Hepatocyte (in vitro differentiated cells): ENCODE results near the gene ARHGAP15. TPM values are rescaled to one million over a fixed set of nuclear protein-coding genes. Genes with fewer than 3 reads are reported as not detected.

ENCODE experiments used
- DNase-seq: peaks from one replicate; pipeline ENCODE4 v3.0.0-alpha.2; 2016; ENCODE audit warnings: low spot score
- H2AFZ ChIP-seq: fragments of 200-600 bp; sonication (generic); 2 replicates; pipeline ENCODE4 v1.6.0; 2016; ENCODE audit warnings: antibody characterized with exemption, mild to moderate bottlenecking
- H3K27ac ChIP-seq: fragments of 200-600 bp; sonication (generic); 2 replicates; pipeline ENCODE4 v1.5.1; 2016; ENCODE audit warnings: mild to moderate bottlenecking
- H3K27me3 ChIP-seq: fragments of 200-600 bp; sonication (generic); 2 replicates; pipeline ENCODE4 v1.6.1; 2016
- H3K36me3 ChIP-seq: fragments of 200-600 bp; sonication (generic); replicated peaks from 2 replicates; pipeline ENCODE4 v1.5.1; 2016; ENCODE audit warnings: low read depth; ENCODE audit not compliant: insufficient read depth
- H3K4me1 ChIP-seq: fragments of 200-600 bp; sonication (generic); 2 replicates; pipeline ENCODE4 v1.5.1; 2016; ENCODE audit warnings: mild to moderate bottlenecking, moderate library complexity; ENCODE audit not compliant: insufficient read depth
- H3K4me2 ChIP-seq: fragments of 200-600 bp; sonication (generic); 2 replicates; pipeline ENCODE4 v1.6.0; 2016
- H3K4me3 ChIP-seq: fragments of 200-600 bp; sonication (generic); 2 replicates; pipeline ENCODE4 v1.5.1; 2016; ENCODE audit warnings: mild to moderate bottlenecking
- H3K79me2 ChIP-seq: fragments of 200-600 bp; sonication (generic); 2 replicates; pipeline ENCODE4 v1.6.0; 2017; ENCODE audit warnings: mild to moderate bottlenecking
- H3K9me2 ChIP-seq: fragments of 200-600 bp; sonication (generic); replicated peaks from 2 replicates; pipeline ENCODE4 v1.6.0; 2017; ENCODE audit warnings: mild to moderate bottlenecking; ENCODE audit not compliant: insufficient read depth
- H3K9me3 ChIP-seq: fragments of 200-600 bp; sonication (generic); 2 replicates; pipeline ENCODE4 v1.5.1; 2016; ENCODE audit warnings: low read depth, mild to moderate bottlenecking
- H4K20me1 ChIP-seq: fragments of 200-600 bp; sonication (generic); 2 replicates; pipeline ENCODE4 v1.6.0; 2016; ENCODE audit warnings: mild to moderate bottlenecking; ENCODE audit not compliant: insufficient read depth, poor library complexity, severe bottlenecking
- EZH2 ChIP-seq: fragments of 200-600 bp; sonication (generic); IDR thresholded peaks from 2 replicates; pipeline ENCODE4 v1.6.1; 2016; ENCODE audit warnings: antibody characterized with exemption, mild to moderate bottlenecking, borderline replicate concordance
- EZH2phosphoT487 ChIP-seq: fragments of 200-600 bp; sonication (generic); IDR thresholded peaks from one replicate; pipeline ENCODE4 v1.6.1; 2018; ENCODE audit warnings: antibody characterized with exemption, mild to moderate bottlenecking, low read depth, moderate library complexity; ENCODE audit not compliant: unreplicated experiment, severe bottlenecking
- WGBS: methylation state at CpG from one replicate; pipeline ENCODE4 v1.1.6; 2016; ENCODE audit warnings: low lambda C conversion rate; ENCODE audit errors: missing lambda C conversion rate; 5-methylcytosine and 5-hydroxymethylcytosine counted together
- polyA plus RNA-seq: library from polyadenylated mRNA; unstranded; fragments of >200 nt; fragmentation: Nextera tagmentation; extraction: Ambion mirVana; gene quantifications from 2 replicates; pipeline ENCODE4 v1.2.1, GENCODE V29; 2016
- total RNA-seq: library from RNA; depleted of rRNA; stranded (reverse); fragments of >200 nt; gene quantifications from 2 replicates; pipeline ENCODE4 v1.2.3, GENCODE V29; 2014
- TF ChIP-seq, protein P1 (sequence below): fragments of 200-600 bp; sonication (generic); IDR thresholded peaks from 2 replicates; pipeline ENCODE4 v1.5.1; 2016; ENCODE audit warnings: antibody characterized with exemption, mild to moderate bottlenecking; ENCODE audit not compliant: poor library complexity

Gene ARHGAP15
- total and polyA plus RNA-seq, 2 experiments from 2014 or later = 0.17 TPM; not detected in 1

DNA sequence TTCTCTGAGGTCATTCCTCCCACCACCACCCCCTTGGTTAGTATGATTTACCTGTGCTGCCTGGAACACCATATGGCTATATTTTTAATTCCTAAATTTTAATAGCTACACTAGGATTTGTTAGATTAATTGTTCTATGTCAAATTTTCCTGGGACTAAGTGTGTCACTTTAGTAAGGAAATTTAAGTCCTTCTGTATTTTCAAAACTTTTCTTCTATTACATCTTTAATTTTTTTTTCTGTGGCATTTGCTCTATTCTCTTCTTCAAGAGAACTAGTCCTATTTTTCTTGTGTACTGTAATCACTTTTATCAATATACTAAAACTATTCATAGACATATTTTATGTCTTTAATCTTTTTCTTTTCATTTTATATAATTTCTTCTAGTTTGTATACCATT, 456.9 kb downstream of the ARHGAP15 start:
- DNase-seq = no peak
- Histone ChIP-seq H3K79me2 (no peaks in the 10 kb centered on the region), H3K36me3 (no peaks in the 10 kb centered on the region), H3K27ac (no peak overlapping the region), H3K9me3 (no peaks in the 10 kb centered on the region), H3K4me2 (no peak overlapping the region), H4K20me1 (no peaks in the 10 kb centered on the region), H3K9me2 (no peaks in the 10 kb centered on the region), H3K4me3 (no peak overlapping the region), H2AFZ (no peak overlapping the region), H3K4me1 (no peaks in the 10 kb centered on the region), H3K27me3 (no peaks in the 10 kb centered on the region)
- TF ChIP-seq, protein P1, sequence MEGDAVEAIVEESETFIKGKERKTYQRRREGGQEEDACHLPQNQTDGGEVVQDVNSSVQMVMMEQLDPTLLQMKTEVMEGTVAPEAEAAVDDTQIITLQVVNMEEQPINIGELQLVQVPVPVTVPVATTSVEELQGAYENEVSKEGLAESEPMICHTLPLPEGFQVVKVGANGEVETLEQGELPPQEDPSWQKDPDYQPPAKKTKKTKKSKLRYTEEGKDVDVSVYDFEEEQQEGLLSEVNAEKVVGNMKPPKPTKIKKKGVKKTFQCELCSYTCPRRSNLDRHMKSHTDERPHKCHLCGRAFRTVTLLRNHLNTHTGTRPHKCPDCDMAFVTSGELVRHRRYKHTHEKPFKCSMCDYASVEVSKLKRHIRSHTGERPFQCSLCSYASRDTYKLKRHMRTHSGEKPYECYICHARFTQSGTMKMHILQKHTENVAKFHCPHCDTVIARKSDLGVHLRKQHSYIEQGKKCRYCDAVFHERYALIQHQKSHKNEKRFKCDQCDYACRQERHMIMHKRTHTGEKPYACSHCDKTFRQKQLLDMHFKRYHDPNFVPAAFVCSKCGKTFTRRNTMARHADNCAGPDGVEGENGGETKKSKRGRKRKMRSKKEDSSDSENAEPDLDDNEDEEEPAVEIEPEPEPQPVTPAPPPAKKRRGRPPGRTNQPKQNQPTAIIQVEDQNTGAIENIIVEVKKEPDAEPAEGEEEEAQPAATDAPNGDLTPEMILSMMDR = no peak
- TF ChIP-seq EZH2phosphoT487 (no peak), EZH2 (no peak)

DNA sequence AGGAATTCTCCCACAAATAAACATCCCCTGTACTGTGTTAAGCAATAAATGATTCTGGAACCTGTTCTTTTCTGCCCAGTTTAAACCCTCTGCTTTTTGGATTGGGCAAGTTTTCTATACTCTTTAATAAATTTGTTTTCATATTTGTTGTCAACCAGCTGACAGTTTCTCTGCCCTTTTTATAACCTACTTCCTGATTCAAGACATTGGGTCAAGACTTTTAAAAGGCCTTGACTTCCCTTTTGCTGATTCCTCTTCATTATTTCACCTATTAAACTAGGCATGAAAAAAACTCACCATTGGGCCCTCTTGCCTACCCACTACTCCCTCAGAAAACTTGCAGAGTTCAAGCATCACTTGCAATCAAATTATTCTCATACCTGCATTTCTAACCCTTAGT, 459.5 kb downstream of the ARHGAP15 start:
- TF ChIP-seq, protein P1 = no peak
- TF ChIP-seq EZH2phosphoT487 = no peak
- TF ChIP-seq EZH2 = no peak
- Histone ChIP-seq H2AFZ (no peak overlapping the region), H3K9me2 (no peaks in the 10 kb centered on the region), H3K79me2 (no peaks in the 10 kb centered on the region), H3K4me3 (no peak overlapping the region), H3K4me1 (no peaks in the 10 kb centered on the region), H3K27ac (no peak overlapping the region), H3K9me3 (no peaks in the 10 kb centered on the region), H4K20me1 (no peaks in the 10 kb centered on the region), H3K27me3 (no peaks in the 10 kb centered on the region), H3K36me3 (no peaks in the 10 kb centered on the region), H3K4me2 (no peak overlapping the region)
- DNase-seq = no peak

DNA sequence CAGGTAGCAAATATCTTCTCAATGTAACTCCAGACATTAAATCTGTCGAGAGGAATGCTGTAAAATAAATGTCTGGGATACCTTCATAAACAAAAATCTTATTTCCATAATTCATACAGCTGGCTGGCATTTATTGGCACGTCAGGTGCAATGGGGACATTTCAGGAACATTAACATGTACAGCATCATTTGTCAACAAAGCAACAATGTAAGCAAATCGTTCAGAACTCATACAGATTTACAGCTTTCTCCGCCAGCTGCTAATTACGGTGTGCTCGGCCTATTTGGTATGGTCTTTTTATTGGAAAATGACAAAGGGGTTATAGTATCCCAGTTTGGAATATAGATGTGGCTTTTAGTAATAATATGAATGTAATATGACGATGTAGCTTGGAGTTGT, 464.9 kb downstream of the ARHGAP15 start:
- no peak overlapping the region for H2AFZ ChIP-seq
- DNase-seq = no peak
- no peak overlapping the region for H3K4me3 ChIP-seq
- no peaks in the 10 kb centered on the region for H3K9me3 ChIP-seq
- TF ChIP-seq, protein P1 = no peak
- TF ChIP-seq EZH2 (no peak), EZH2phosphoT487 (no peak)
- WGBS = 87% methylated on average over 7 of the region's 7 CpGs
- no peaks in the 10 kb centered on the region for H3K79me2 ChIP-seq
- no peaks in the 10 kb centered on the region for H4K20me1 ChIP-seq
- no peaks in the 10 kb centered on the region for H3K9me2 ChIP-seq
- no peak overlapping the region for H3K27ac ChIP-seq
- no peak overlapping the region for H3K4me2 ChIP-seq
- no peaks in the 10 kb centered on the region for H3K27me3 ChIP-seq
- H3K36me3 ChIP-seq = no peaks in the 10 kb centered on the region
- H3K4me1 ChIP-seq = no peaks in the 10 kb centered on the region

DNA sequence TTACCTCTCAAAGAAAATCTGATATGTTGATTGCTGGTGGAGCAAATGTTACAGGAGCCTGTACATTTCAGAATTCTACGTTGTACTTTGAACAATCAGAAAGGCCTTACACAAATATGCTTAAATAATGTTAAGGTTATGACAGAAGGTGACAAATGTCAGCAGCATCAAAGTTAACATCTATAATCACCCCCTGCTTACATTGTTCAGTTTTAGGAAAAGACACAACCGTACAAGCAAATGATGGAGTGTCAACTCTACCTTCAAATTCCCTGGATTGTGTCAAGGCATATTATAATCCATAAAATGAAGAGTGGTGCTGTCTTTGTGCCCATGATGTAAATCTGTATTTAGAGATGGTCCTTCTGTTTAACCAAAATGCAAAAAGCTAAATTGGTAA, 465.5 kb downstream of the ARHGAP15 start:
- WGBS = 49% methylated on average over 2 of the region's 2 CpGs
- Histone ChIP-seq H3K4me1 (no peaks in the 10 kb centered on the region), H4K20me1 (no peaks in the 10 kb centered on the region), H2AFZ (no peak overlapping the region), H3K79me2 (no peaks in the 10 kb centered on the region), H3K27ac (no peak overlapping the region), H3K4me2 (no peak overlapping the region), H3K4me3 (no peak overlapping the region), H3K9me3 (no peaks in the 10 kb centered on the region), H3K9me2 (no peaks in the 10 kb centered on the region), H3K36me3 (no peaks in the 10 kb centered on the region), H3K27me3 (no peaks in the 10 kb centered on the region)
- TF ChIP-seq EZH2 = no peak
- TF ChIP-seq, protein P1 = no peak
- TF ChIP-seq EZH2phosphoT487 = no peak
- no peak for DNase-seq
